GM18508 (cell line): Measurements from ENCODE around the gene VGLL2.

Experiments used
- ATAC-seq: cut with Tn5 transposase; IDR thresholded peaks from one replicate; pipeline ENCODE4 v1.9.1; 2021; ENCODE audit warnings: moderate number of reproducible peaks; ENCODE audit not compliant: insufficient read depth, unreplicated experiment

The VGLL2 gene

GRCh38 chr6:117267766-117268534, 2.6 kb downstream of the VGLL2 start:
- no peak for ATAC-seq

- no peak for ATAC-seq
Measured at GRCh38 chr6:117268924-117269323, 3.6 kb downstream of the VGLL2 start.

GRCh38 chr6:117269638-117270054, 4.3 kb downstream of the VGLL2 start:
- ATAC-seq, result no peak

- ATAC-seq, result no peak
Measured at GRCh38 chr6:117270055-117270842, 4.9 kb downstream of the VGLL2 start.

- ATAC-seq, result no peak
Measured at GRCh38 chr6:117270843-117271507, 5.6 kb downstream of the VGLL2 start.

GRCh38 chr6:117272032-117272866, 6.9 kb downstream of the VGLL2 start:
- ATAC-seq, result no peak

GRCh38 chr6:117272891-117273290, 7.5 kb downstream of the VGLL2 start:
- ATAC-seq, result no peak

- ATAC-seq, result no peak
Measured at GRCh38 chr6:117275205-117275604, 9.8 kb downstream of the VGLL2 start.

- ATAC-seq, result no peak
Measured at GRCh38 chr6:117275711-117276110, 10.4 kb downstream of the VGLL2 start.

GRCh38 chr6:117276778-117277316, 11.5 kb downstream of the VGLL2 start:
- no peak for ATAC-seq

- ATAC-seq, result no peak
Measured at GRCh38 chr6:117280922-117281321, 15.6 kb downstream of the VGLL2 start.

GRCh38 chr6:117288083-117288715, 22.8 kb downstream of the VGLL2 start:
- ATAC-seq, result no peak

GRCh38 chr6:117290173-117290846, 25.0 kb downstream of the VGLL2 start:
- no peak for ATAC-seq

GRCh38 chr6:117298941-117299340, 33.6 kb downstream of the VGLL2 start:
- ATAC-seq, result no peak

- ATAC-seq, result no peak
Measured at GRCh38 chr6:117303323-117303722, 38.0 kb downstream of the VGLL2 start.

- ATAC-seq, result no peak
Measured at GRCh38 chr6:117304446-117304845, 39.1 kb downstream of the VGLL2 start.

GRCh38 chr6:117306227-117306790, 41.0 kb downstream of the VGLL2 start:
- no peak for ATAC-seq

- no peak for ATAC-seq
Measured at GRCh38 chr6:117307655-117308054, 42.3 kb downstream of the VGLL2 start.

GRCh38 chr6:117309069-117309468, 43.7 kb downstream of the VGLL2 start:
- no peak for ATAC-seq
